Non-pigmented ciliary epithelial cell (primary cell): ENCODE results near the gene NIFK.
"Not testable (repeated sequence)": the region's sequence is repeated elsewhere in the genome, so short reads cannot be mapped to it uniquely, and the experiment has no call there.

Experiments
- DNase-seq: peaks from one replicate; pipeline ENCODE4 v3.0.0-alpha.2; 2010; ENCODE audit warnings: low read depth

The NIFK gene

GRCh38 chr2:121731366-121731765, 5.3 kb downstream of the NIFK start:
- DNase-seq, result no peak

GRCh38 chr2:121727950-121728349, 8.7 kb downstream of the NIFK start:
- DNase-seq, result no peak

DNA sequence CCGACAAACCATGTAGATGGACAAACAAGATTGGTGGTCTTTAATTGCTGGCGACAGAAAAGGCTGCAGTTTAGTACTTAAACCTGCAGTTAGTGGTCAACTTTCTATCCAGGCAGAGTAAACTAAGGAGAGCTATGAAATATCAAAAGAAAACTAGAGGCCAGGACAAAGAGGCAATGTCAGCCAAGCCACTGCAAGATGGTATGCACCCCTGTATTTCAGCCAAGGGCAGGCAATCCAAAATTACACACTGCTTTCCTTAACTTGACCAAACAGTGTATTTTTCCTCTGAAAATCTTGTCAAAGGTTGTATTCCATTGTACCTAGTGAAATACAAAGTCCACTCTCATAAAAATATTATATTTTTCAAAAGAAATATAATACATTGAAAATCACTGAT, 9.3 kb downstream of the NIFK start:
- no peak for DNase-seq

- DNase-seq, result no peak
Observed at GRCh38 chr2:121723316-121723715, 13.4 kb downstream of the NIFK start.

DNA sequence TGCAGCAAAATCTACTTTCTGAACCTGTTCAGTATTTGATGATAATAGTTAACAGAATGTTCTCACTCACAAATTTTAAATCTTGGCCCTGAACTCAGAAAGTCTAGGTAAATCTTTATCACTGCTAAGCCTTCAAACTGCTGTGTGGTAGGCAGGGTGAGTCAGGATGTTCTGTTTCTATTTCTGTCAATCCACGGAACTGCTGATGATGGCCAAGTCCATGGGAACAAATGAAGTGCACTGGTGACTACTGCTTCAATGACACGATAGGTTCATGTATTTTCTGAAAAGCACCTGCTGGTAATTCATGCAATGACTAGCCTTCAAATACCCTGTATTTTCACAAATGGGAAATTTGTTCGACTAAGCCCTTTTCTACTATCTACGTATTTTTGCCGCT, 14.2 kb downstream of the NIFK start:
- peak; percentile 76 for DNase-seq

DNA sequence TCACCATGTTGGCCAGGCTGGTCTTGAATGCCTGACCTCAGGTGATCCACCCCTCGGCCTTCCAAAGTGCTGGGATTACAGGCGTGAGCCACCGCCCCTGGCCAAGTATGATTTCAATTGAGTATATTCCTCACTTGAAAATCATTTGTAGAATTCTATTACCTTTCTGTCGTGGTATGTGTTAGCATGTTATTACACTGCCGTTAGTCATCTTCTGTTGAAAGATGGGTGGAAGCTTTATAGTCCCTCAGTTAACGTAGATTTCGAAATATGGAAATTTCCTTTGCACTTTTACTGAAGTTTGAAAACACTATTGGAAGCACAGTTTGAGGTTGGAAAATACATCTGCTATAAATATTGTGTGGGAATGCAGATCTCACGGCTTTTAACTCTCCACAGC, 14.7 kb downstream of the NIFK start:
- peak; percentile 65 for DNase-seq

DNA sequence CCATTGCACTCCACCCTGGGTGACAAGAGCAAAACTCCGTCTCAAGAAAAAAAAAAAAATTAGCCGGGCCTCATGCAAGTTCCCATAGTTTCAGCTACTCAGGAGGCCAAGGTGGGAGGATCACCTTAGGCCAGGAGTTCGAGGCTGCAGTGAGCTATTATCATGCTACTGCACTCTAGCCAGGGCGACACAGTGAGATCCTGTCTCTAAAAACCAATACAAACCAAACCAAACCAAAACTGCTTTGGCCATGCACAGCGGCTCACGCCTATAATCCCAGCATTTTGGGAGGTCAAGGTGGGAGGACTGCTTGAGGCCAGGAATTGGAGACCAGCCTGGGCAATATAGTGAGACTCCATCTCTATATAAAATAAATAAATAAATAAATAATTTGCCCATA, 19.1 kb downstream of the NIFK start:
- no peak for DNase-seq

GRCh38 chr2:121716126-121716525, 20.5 kb downstream of the NIFK start:
- no peak for DNase-seq

GRCh38 chr2:121711481-121711880, 25.2 kb downstream of the NIFK start:
- DNase-seq, result not testable (repeated sequence)

GRCh38 chr2:121710470-121711170, 26.1 kb downstream of the NIFK start:
- no peak for DNase-seq

GRCh38 chr2:121709776-121710469, 26.8 kb downstream of the NIFK start:
- DNase-seq, result no peak

DNA sequence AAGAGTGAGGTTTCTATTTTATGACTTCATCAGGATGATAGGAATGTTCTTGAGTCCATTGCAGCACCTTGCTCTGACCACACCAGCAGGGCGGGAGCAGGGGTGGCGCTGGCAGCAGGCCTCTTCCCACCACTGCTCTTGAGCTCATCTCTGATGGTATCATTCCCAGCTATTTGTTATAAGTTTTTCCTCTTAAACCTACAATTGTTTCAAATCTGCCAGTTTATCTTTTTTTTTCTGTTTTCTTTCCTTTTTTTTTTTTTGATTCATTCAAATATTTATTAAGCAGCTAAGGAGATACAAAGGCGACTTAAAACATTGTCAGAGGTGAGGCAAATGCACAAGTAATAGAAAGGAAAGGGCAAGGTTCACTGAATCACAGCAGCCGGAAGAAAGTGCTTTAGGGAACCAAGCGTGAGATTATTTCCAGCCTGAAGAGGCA, 28.7 kb downstream of the NIFK start:
- no peak for DNase-seq

GRCh38 chr2:121707344-121707919, 29.2 kb downstream of the NIFK start:
- DNase-seq, result no peak

DNA sequence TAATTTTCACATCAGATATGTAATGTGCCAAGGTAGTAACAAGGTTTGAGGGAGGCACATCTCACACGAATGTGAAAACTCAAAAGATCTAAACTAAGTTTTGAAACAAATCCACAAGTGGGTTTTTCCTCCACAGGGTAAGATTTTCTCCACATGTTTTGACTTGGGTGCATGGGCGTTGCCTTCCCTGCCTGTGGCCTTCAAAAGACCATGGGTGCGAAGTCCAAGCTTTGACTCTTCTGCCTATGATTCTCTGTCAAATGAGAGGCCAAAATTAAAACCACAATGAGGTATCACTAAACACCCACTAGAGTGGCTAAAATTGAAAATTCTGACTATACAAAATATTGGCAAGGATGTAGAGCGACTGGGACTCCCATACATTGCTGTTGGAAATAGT, 30.7 kb downstream of the NIFK start:
- no peak for DNase-seq

DNA sequence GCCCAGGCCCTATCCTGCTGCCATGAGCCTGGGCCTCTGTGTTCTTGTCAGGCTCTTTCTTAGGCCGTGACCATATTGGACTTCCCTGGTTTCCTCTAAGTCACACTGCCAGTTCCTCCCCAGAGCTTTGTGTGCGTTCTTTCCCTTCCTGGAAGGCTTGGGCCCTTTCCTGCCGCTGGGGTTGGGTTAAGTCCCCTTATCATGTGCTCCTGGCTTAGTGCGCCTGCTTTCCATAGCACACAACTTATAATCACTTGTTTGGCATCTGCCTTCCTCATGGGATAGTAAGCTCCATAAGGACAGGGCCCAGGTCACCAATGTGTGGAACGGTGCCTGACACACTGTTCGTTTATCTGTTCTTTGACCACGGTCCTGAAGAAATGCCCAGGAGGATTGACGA, 31.3 kb downstream of the NIFK start:
- DNase-seq, result no peak

- not testable (repeated sequence) for DNase-seq
Observed at GRCh38 chr2:121701761-121702160, 34.9 kb downstream of the NIFK start.

GRCh38 chr2:121699421-121700333, 37.0 kb downstream of the NIFK start:
- no peak for DNase-seq

DNA sequence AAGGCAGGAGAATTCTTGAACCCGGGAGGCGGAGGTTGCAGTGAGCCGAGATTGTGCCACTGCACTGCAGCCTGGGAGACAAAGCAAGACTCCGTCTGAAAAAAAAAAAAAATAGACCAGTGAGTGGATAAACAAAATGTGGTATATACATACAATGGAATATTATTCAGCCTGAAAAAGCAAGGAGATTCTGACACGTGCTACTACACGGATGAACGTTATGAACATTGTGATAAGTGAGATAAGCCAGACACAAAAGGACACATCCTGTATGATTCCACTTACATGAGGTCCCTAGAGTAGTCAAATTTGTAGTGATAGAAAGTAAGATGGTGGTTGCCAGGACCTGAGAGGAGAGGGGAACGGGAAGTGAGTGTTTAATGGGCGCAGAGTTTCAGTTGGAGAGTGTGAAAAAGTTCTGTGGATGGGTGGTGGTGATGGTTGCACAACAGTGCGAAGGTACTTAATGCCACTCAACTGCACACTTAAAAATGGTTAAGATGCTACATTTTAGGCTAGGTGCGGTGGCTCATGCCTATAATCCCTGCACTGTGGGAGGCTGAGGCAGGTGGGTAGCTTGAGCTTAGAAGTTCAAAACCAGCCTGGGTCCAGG, 38.3 kb downstream of the NIFK start:
- DNase-seq, result no peak

DNA sequence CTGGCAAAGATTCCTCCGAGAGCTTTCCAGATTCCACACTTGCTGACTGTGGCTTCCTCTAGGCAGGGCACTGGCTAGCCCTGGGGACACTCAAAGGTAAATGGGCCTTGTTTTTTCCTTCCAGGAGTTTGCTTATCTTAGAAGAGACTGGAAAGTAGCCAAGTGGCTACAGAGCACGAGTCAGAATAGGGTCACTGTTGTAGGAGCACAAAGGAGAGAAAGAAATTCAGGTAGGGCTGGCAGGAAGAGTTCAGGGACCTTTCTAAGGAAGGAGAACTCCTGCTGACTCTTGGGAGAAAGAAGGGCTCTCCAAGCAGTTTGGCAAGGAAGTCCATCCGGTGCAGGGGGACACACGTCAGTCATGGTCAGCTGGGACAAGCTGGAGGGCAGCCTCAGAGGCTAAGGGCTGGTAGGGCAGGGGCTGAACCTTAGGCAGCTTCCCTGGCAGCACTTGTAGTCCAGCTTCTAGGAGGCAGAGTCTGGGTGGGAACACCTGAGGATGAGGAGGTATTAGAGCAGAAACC, 39.5 kb downstream of the NIFK start:
- DNase-seq, result no peak

GRCh38 chr2:121696410-121696930, 40.2 kb downstream of the NIFK start:
- DNase-seq, result no peak

DNA sequence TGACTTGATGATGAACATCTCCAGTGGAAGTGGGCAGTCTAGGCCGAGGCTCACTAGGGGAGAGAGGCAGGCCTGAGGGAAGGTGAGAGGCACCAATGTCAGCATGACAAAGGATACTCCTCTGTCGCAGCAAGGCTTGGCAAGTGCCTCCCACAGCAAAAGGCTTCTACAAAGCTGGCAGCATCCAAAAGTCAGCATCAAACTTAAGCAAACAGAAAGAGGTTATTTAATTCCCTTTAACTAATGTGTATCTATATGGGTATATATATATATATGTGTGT, 41.6 kb downstream of the NIFK start:
- no peak for DNase-seq
